Naive thymus-derived CD8-positive, alpha-beta T cell (primary cell): ENCODE measurements around the gene ANGPT4. TPM values are rescaled to one million over a fixed set of nuclear protein-coding genes. Genes with fewer than 3 reads are reported as not detected.

Experiments
- ATAC-seq, 2 donors: fragments of 150-1000 bp; cut with Tn5 transposase in 1 of 2; sonication (Bioruptor Pico), chemical (Tn5 transposase) in 1 of 2; 1 replicate in 1 of 2; 2 replicates in 1 of 2; pipeline ENCODE4 v1.10.0; 2021; ENCODE audit warnings: mild to moderate bottlenecking in 2 of 2, moderate library complexity in 2 of 2
- POLR2A ChIA-PET: fragments of 350-600 bp; sonication (Branson Sonifier 250); formaldehyde crosslinking; loops from one replicate; lab custom pipeline; 2021; ENCODE audit warnings: antibody characterized with exemption; lab: Charles Lee
- DNase-seq, 10 donors: peaks; one replicate each; pipeline versions ENCODE4 v3.0.0 to v3.0.0-alpha.2; 2020 to 2022
- H3K27ac Mint-ChIP-seq, 10 donors: one replicate each; pipeline ENCODE4 v1.8.0; 2020 to 2022; ENCODE audit warnings: mild to moderate bottlenecking in 10 of 10, mixed read lengths in 10 of 10, moderate library complexity in 4 of 10, inconsistent platforms in 1 of 10
- H3K27me3 Mint-ChIP-seq, 5 donors: one replicate each; pipeline ENCODE4 v1.8.0; 2021 to 2022; ENCODE audit warnings: mixed read lengths in 5 of 5
- H3K36me3 Mint-ChIP-seq, 3 donors: one replicate each; pipeline ENCODE4 v1.8.0; 2020 to 2022; ENCODE audit warnings: mixed read lengths in 3 of 3, mild to moderate bottlenecking in 2 of 3, inconsistent platforms in 1 of 3
- H3K4me1 Mint-ChIP-seq, 4 donors: one replicate each; pipeline ENCODE4 v1.8.0; 2021 to 2022; ENCODE audit warnings: mixed read lengths in 4 of 4
- H3K4me3 Mint-ChIP-seq, 10 donors: one replicate each; pipeline ENCODE4 v1.8.0; 2020 to 2022; ENCODE audit warnings: mild to moderate bottlenecking in 10 of 10, mixed read lengths in 10 of 10, moderate library complexity in 6 of 10, inconsistent platforms in 1 of 10
- H3K9me3 Mint-ChIP-seq, 9 donors: one replicate each; pipeline ENCODE4 v1.8.0; 2020 to 2022; ENCODE audit warnings: mixed read lengths in 9 of 9, mild to moderate bottlenecking in 3 of 9, inconsistent platforms in 1 of 9, moderate library complexity in 1 of 9
- polyA plus RNA-seq, 3 donors: library from polyadenylated mRNA; unstranded; fragments of 300-500 nt; fragmentation: Illumina TruSeq; gene quantifications; one replicate each; pipeline ENCODE4 v1.2.3, GENCODE V29; 2021
- total RNA-seq, 8 experiments: library from RNA in 2 of 8; stranded (reverse) in 2 of 8; gene quantifications; one replicate each; pipeline ENCODE4 v1.2.3 and lab custom pipeline; 2021 to 2026

Gene ANGPT4
- total and polyA plus RNA-seq, 5 experiments from 2014 or later = not detected

GRCh38 chr20:891706-892080 lies 24.4 kb downstream of the ANGPT4 start:
- peaks cover 0 to 13% (median 12%) of the 10 kb centered on the region in 5 donors for H3K27me3 Mint-ChIP-seq
- H3K4me1 Mint-ChIP-seq = peaks cover 0 to 11% (median 3%) of the 10 kb centered on the region in 4 donors
- no peak overlapping the region for H3K4me3 Mint-ChIP-seq
- no peaks in the 10 kb centered on the region for H3K36me3 Mint-ChIP-seq
- H3K27ac Mint-ChIP-seq = no peak overlapping the region
- POLR2A ChIA-PET = no interaction called here
- no peaks in the 10 kb centered on the region for H3K9me3 Mint-ChIP-seq
- ATAC-seq = no peak
- DNase-seq = no peak

- Mint-ChIP-seq H3K4me1 (peaks cover 0 to 11% (median 3%) of the 10 kb centered on the region in 4 donors), H3K27ac (no peak overlapping the region), H3K27me3 (peaks cover 0 to 12% (median 11%) of the 10 kb centered on the region in 5 donors), H3K4me3 (no peak overlapping the region), H3K9me3 (no peaks in the 10 kb centered on the region), H3K36me3 (no peaks in the 10 kb centered on the region)
- DNase-seq = no peak
- ATAC-seq = no peak
- POLR2A ChIA-PET = no interaction called here
These were observed 25.0 kb downstream of the ANGPT4 start for GRCh38 chr20:891058-891705.

DNA sequence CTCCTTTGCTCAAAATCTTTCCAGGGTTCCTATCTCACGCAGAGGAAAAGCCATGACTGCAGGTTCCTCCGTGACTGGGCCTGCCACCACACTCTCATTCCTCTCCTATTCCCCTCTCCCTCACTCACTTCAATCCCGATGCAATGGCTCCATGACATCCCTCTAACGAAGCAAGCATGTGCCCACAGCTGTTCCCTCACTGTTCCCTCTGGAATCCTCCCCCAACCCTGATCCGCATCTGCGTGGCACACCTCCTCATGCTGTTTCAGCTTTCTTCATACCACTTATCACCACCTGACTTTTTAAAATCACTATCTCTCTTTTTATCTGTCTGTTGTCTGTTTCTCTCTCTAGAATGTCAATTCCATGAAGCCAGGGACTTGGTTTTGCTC lies 25.5 kb downstream of the ANGPT4 start:
- H3K4me1 Mint-ChIP-seq = peaks cover 0 to 11% (median 3%) of the 10 kb centered on the region in 4 donors
- POLR2A ChIA-PET = no interaction called here
- no peak overlapping the region for H3K27ac Mint-ChIP-seq
- no peak overlapping the region for H3K4me3 Mint-ChIP-seq
- H3K36me3 Mint-ChIP-seq = no peaks in the 10 kb centered on the region
- H3K27me3 Mint-ChIP-seq = peaks cover 0 to 12% (median 11%) of the 10 kb centered on the region in 5 donors
- ATAC-seq (no peak), DNase-seq (no peak)
- H3K9me3 Mint-ChIP-seq = no peaks in the 10 kb centered on the region

DNA sequence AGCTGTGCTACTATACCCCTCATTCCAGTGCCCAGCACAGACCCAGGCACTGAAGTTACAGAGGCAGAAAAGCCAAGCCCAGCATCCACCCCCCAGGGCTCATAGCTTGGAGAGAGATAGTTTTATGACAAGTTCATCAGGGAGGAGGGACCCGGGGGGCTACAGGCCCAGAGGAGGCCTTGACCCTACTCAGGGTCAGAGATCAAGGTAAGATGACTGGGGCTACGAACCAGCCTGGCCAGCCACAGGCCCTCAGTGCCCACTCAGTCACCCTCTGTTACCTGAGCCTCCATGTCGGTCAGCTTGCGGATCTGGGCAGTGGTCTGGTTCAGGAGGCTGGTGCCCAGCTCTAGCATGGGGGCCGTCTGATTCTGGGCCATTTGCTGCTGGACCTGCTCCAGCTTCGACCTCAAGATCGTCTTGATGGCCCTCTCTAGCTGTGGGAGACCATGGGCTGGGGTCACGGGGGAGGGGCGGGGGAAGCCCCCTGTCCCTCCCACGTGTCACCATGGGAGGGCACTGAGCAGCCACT lies 26.1 kb downstream of the ANGPT4 start:
- no peak overlapping the region for H3K4me3 Mint-ChIP-seq
- H3K27ac Mint-ChIP-seq = no peak overlapping the region
- DNase-seq = no peak

GRCh38 chr20:889106-889505 lies 27.0 kb downstream of the ANGPT4 start:
- Mint-ChIP-seq H3K27ac (no peak overlapping the region), H3K4me1 (peaks cover 6 to 11% (median 8%) of the 10 kb centered on the region in 4 donors), H3K9me3 (no peaks in the 10 kb centered on the region), H3K36me3 (no peaks in the 10 kb centered on the region), H3K4me3 (no peak overlapping the region), H3K27me3 (peaks cover 3 to 24% (median 19%) of the 10 kb centered on the region in 5 donors)
- POLR2A ChIA-PET = no interaction called here
- no peak for DNase-seq
- ATAC-seq = no peak

More for the DNA sequence above, 26.1 kb downstream of the ANGPT4 start:
- Mint-ChIP-seq H3K4me1 (peaks cover 0 to 11% (median 8%) of the 10 kb centered on the region in 4 donors), H3K36me3 (no peaks in the 10 kb centered on the region), H3K27me3 (peaks cover 0 to 18% (median 14%) of the 10 kb centered on the region in 5 donors), H3K9me3 (no peaks in the 10 kb centered on the region)
- no peak for ATAC-seq
- POLR2A ChIA-PET = no interaction called here

- peaks cover 5 to 31% (median 19%) of the 10 kb centered on the region in 5 donors for H3K27me3 Mint-ChIP-seq
- no peak overlapping the region for H3K27ac Mint-ChIP-seq
- DNase-seq = no peak
These were observed 28.1 kb downstream of the ANGPT4 start for GRCh38 chr20:888057-888456.

DNA sequence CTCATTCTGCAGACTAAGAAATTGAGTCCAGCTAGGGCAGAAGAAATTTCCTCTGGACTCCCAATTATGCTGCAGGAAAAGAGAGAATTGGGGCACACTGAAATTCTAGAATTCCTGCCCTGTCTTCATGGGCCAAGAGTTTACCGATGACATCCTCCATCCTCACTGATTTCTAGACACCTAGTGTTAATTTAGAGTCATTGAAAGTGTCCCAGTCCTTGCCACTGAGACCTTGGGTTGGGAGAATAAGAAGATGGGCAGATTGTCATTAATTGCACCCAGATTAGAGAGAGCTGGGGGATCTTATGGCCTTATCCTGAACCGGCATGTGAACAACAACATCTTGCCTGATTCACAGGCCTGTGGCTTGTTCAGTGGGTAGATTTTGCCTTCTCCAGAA lies 29.0 kb downstream of the ANGPT4 start:
- H3K27me3 Mint-ChIP-seq = peaks cover 5 to 23% (median 16%) of the 10 kb centered on the region in 5 donors
- DNase-seq = no peak
- peaks cover 5 to 8% (median 7%) of the 10 kb centered on the region in 4 donors for H3K4me1 Mint-ChIP-seq
- H3K27ac Mint-ChIP-seq = no peak overlapping the region
- no peak overlapping the region for H3K4me3 Mint-ChIP-seq
- POLR2A ChIA-PET = no interaction called here
- no peaks in the 10 kb centered on the region for H3K36me3 Mint-ChIP-seq
- no peaks in the 10 kb centered on the region for H3K9me3 Mint-ChIP-seq
- ATAC-seq = no peak

More at GRCh38 chr20:888057-888456, 28.1 kb downstream of the ANGPT4 start:
- no peak for ATAC-seq
- H3K36me3 Mint-ChIP-seq = no peaks in the 10 kb centered on the region
- no peaks in the 10 kb centered on the region for H3K9me3 Mint-ChIP-seq
- peaks cover 7 to 8% (median 7%) of the 10 kb centered on the region in 4 donors for H3K4me1 Mint-ChIP-seq
- no peak overlapping the region for H3K4me3 Mint-ChIP-seq
- POLR2A ChIA-PET = interaction anchor here (0.7 kb wide), 1 partner anchor 69 kb away, joined by 3 read pairs; no protein-coding TSS in a partner anchor

DNA sequence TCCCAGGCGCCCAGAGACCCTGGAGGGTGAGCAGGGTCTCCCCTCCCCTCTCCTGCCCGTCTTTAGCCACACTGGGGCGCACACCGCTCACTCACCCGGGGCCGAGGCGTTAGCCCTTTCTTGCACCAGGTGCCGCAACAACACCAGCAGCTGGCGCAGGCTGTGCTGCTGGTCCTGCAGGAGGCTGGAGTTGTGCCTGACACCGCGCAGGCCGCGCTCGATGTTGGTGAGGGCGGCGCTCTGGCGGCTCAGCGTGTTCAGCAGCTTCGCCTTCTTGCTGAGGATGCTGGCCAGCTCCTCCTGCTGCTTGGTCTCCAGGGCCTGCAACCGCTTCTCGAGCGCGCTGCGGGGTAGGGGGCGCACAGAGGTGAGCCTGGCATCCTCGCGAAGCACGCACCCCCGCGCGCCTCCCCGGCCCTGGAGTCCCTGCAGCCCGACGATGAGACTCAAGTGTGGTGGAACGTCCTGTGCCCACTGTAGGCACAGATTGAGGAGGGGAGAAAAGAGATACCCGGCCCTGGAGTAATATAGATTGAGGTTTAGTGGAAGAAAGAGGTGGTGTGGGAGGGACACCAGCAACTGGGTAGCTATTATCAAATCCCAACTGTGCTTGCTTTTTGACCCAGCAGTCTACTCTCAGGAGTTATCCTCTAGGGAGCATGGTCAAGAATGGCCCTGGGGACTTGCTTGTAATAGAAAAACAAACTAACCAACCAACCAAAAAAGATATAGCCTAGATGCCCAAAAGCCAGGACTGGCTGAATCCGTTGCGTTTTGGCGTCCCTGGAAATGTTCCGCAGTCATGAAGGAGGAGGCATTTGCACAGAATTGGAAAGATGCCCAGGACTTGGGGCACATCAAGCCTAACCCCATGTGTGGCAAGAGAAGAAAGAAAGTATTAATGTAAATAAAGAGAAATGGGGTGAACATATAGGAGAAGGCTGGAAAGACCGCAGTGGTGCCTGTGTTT lies 30.9 kb downstream of the ANGPT4 start:
- Mint-ChIP-seq H3K4me3 (peak overlapping the region in 1 of 10 donors; percentile 24), H3K9me3 (no peaks in the 10 kb centered on the region), H3K27ac (peak overlapping the region in 1 of 10 donors; percentile 67), H3K27me3 (peaks cover 9 to 23% (median 16%) of the 10 kb centered on the region in 5 donors), H3K36me3 (no peaks in the 10 kb centered on the region), H3K4me1 (peaks cover 6 to 10% (median 7%) of the 10 kb centered on the region in 4 donors)
- DNase-seq (peak in 4 of 10 donors; percentile 3 to 19 (median 8)), ATAC-seq (peak; percentile 50 to 56)
- POLR2A ChIA-PET = no interaction called here

GRCh38 chr20:881783-882144 lies 34.4 kb downstream of the ANGPT4 start:
- DNase-seq (no peak), ATAC-seq (no peak)
- H3K27me3 Mint-ChIP-seq = peaks cover 9 to 23% (median 16%) of the 10 kb centered on the region in 5 donors
- POLR2A ChIA-PET = no interaction called here
- no peak overlapping the region for H3K4me3 Mint-ChIP-seq
- H3K27ac Mint-ChIP-seq = peak overlapping the region in 1 of 10 donors; percentile 16
- peaks cover 6 to 10% (median 7%) of the 10 kb centered on the region in 4 donors for H3K4me1 Mint-ChIP-seq
- no peaks in the 10 kb centered on the region for H3K36me3 Mint-ChIP-seq
- no peaks in the 10 kb centered on the region for H3K9me3 Mint-ChIP-seq

GRCh38 chr20:881051-881782 lies 34.9 kb downstream of the ANGPT4 start:
- Mint-ChIP-seq H3K4me3 (no peak overlapping the region), H3K4me1 (peaks cover 6 to 10% (median 7%) of the 10 kb centered on the region in 4 donors), H3K27ac (peak overlapping the region in 1 of 10 donors; percentile 16), H3K9me3 (no peaks in the 10 kb centered on the region), H3K36me3 (no peaks in the 10 kb centered on the region), H3K27me3 (peaks cover 9 to 23% (median 16%) of the 10 kb centered on the region in 5 donors)
- DNase-seq (no peak), ATAC-seq (no peak)
- POLR2A ChIA-PET = no interaction called here

DNA sequence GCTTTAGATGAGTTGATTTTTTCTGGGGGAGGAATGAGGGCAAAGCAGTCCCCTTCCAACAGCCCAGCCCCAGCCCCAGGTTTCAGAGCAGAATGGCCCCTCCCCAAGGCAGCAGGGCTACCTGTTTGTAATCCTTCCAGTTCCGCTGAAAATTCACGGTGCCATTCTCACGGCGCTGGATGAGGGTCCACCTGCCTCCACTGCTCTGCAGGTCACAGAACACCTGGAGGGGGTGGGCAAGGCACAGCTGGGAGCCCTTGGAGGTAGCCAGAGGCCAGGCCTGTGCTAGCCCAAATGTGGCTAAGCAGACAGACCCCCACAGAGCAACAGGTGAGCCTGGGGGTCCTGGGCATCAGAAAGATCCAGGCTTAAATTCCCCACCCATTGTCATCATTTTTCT lies 36.5 kb downstream of the ANGPT4 start:
- Mint-ChIP-seq H3K27ac (no peak overlapping the region), H3K36me3 (no peaks in the 10 kb centered on the region), H3K4me1 (peaks cover 0 to 10% (median 4%) of the 10 kb centered on the region in 4 donors), H3K27me3 (peaks cover 5 to 13% (median 10%) of the 10 kb centered on the region in 5 donors), H3K9me3 (no peaks in the 10 kb centered on the region), H3K4me3 (no peak overlapping the region)
- DNase-seq (no peak), ATAC-seq (no peak)
- POLR2A ChIA-PET = no interaction called here
